K562 (cell line): ENCODE data around the gene CDKL1. TPM values are rescaled to one million over a fixed set of nuclear protein-coding genes. Genes with fewer than 3 reads are reported as not detected.

ENCODE experiments used
- ARID1B ChIP-seq: fragments of 450-650 bp; IDR thresholded peaks from 2 replicates; pipeline ENCODE4 v1.6.1; 2016; ENCODE audit warnings: antibody characterized with exemption, mild to moderate bottlenecking, inconsistent platforms
- CBX1 ChIP-seq: sonication (generic); IDR thresholded peaks from 2 replicates; pipeline ENCODE4 v1.6.1; 2016; ENCODE audit warnings: antibody characterized with exemption, low read depth, mild to moderate bottlenecking
- CXXC5 ChIP-seq: fragments of 250-450 bp; sonication (Bioruptor Pico); IDR thresholded peaks from 2 replicates; pipeline ENCODE4 v1.8.0; 2022; ENCODE audit warnings: inconsistent platforms, mild to moderate bottlenecking, moderate library complexity
- E2F4 ChIP-seq: sonication (generic); formaldehyde crosslinking; IDR thresholded peaks from 2 replicates; pipeline ENCODE4 v1.8.0; 2022; ENCODE audit warnings: mild to moderate bottlenecking, low read depth, missing genetic modification reagents
- E2F5 ChIP-seq: sonication (generic); formaldehyde crosslinking; IDR thresholded peaks from 2 replicates; pipeline ENCODE4 v1.8.0; 2022; ENCODE audit warnings: mild to moderate bottlenecking, missing genetic modification reagents
- EHMT2 ChIP-seq: fragments of 450-650 bp; IDR thresholded peaks from 2 replicates; pipeline ENCODE4 v1.6.1; 2018; ENCODE audit warnings: antibody characterized with exemption
- FOXA1 ChIP-seq: fragments of 450-650 bp; IDR thresholded peaks from 2 replicates; pipeline ENCODE4 v1.6.1; 2016; ENCODE audit warnings: mild to moderate bottlenecking, borderline replicate concordance
- HDGF ChIP-seq: fragments of 450-650 bp; IDR thresholded peaks from 2 replicates; pipeline ENCODE4 v1.6.1; 2016
- LCOR ChIP-seq: sonication (generic); formaldehyde crosslinking; IDR thresholded peaks from 2 replicates; pipeline ENCODE4 v1.8.0; 2022; ENCODE audit warnings: mild to moderate bottlenecking, missing genetic modification reagents
- MAFF ChIP-seq: IDR thresholded peaks from 2 replicates; pipeline ENCODE4 v1.6.1; 2012; ENCODE audit warnings: low read length, improper control_type of control experiment
- NCOA4 ChIP-seq: fragments of 450-650 bp; IDR thresholded peaks from 2 replicates; pipeline ENCODE4 v1.6.1; 2018; ENCODE audit warnings: mild to moderate bottlenecking; ENCODE audit not compliant: partially characterized antibody
- NR2C2 ChIP-seq, 2 experiments: fragments of 200-800 bp in 1 of 2; sonication (Bioruptor generic) in 1 of 2; sonication (generic) in 1 of 2; formaldehyde crosslinking in 1 of 2; IDR thresholded peaks; 2 replicates each; pipeline versions ENCODE4 v1.6.1 to v1.8.0; 2016 to 2022; ENCODE audit warnings: mild to moderate bottlenecking in 1 of 2, missing compliant biosample characterization in 1 of 2, missing genetic modification characterization in 1 of 2, missing genetic modification reagents in 1 of 2
- PATZ1 ChIP-seq: fragments of 250-450 bp; sonication (Bioruptor Pico); IDR thresholded peaks from 2 replicates; pipeline ENCODE4 v1.5.0; 2020; ENCODE audit warnings: mild to moderate bottlenecking, borderline replicate concordance
- RAD21 ChIP-seq, 2 experiments: fragments of 250-450 bp in 1 of 2; fragments of 450-650 bp in 1 of 2; sonication (Bioruptor Pico) in 1 of 2; formaldehyde crosslinking in 1 of 2; IDR thresholded peaks in 1 of 2; conservative IDR thresholded peaks in 1 of 2; 2 replicates each; pipeline versions ENCODE4 v1.4.0 to v1.8.0; 2020 to 2022; ENCODE audit warnings: mild to moderate bottlenecking in 2 of 2, moderate library complexity in 1 of 2
- SMAD4 ChIP-seq: fragments of 250-450 bp; sonication (Bioruptor Pico); conservative IDR thresholded peaks from 2 replicates; pipeline ENCODE4 v1.8.0; 2021; ENCODE audit warnings: inconsistent platforms, mild to moderate bottlenecking, moderate library complexity
- TBP ChIP-seq: optimal IDR thresholded peaks from 2 replicates; pipeline ENCODE3; 2011; ENCODE audit warnings: low read depth, low read length, improper control_type of control experiment
- THRA ChIP-seq: fragments of 450-650 bp; IDR thresholded peaks from 2 replicates; pipeline ENCODE4 v1.6.1; 2017; ENCODE audit warnings: mild to moderate bottlenecking, moderate library complexity
- ZBTB1 ChIP-seq: sonication (generic); formaldehyde crosslinking; IDR thresholded peaks from 2 replicates; pipeline ENCODE4 v1.8.1; 2023; ENCODE audit warnings: missing genetic modification reagents, low read depth, mild to moderate bottlenecking, borderline replicate concordance
- ZFP30 ChIP-seq: fragments of 250-450 bp; sonication (Bioruptor Pico); IDR thresholded peaks from 2 replicates; pipeline ENCODE4 v1.8.0; 2022; ENCODE audit warnings: moderate library complexity, mild to moderate bottlenecking, inconsistent platforms, borderline replicate concordance
- ZNF551 ChIP-seq: fragments of 250-450 bp; sonication (Bioruptor Pico); IDR thresholded peaks from 2 replicates; pipeline ENCODE4 v1.5.0; 2021; ENCODE audit warnings: mild to moderate bottlenecking, moderate library complexity
- ZNF655 ChIP-seq: fragments of 250-450 bp; sonication (Bioruptor Pico); IDR thresholded peaks from 2 replicates; pipeline ENCODE4 v1.5.0; 2021
- polyA plus RNA-seq, 8 experiments: library from polyadenylated mRNA; depleted of rRNA in 4 of 8; stranded (reverse) in 5 of 8; unstranded in 3 of 8; fragments of >200 nt; fragmentation: Nextera tagmentation in 2 of 8; fragmentation: Illumina TruSeq in 1 of 8; extraction: Ambion mirVana in 2 of 8; extraction: Trizol in 1 of 8; gene quantifications; 2 replicates each; pipeline versions ENCODE4 v1.2.1 to v1.2.3, GENCODE V29; 2011 to 2014; ENCODE audit warnings: inconsistent platforms in 1 of 8, missing spikeins in 1 of 8
- total RNA-seq, 7 experiments: library from RNA; depleted of rRNA in 6 of 7; stranded (reverse); fragments of >200 nt in 6 of 7; fragmentation: Illumina TruSeq in 2 of 7; extraction: Trizol in 2 of 7; gene quantifications; 2 replicates each; pipeline versions ENCODE4 v1.2.1 to v1.2.3, GENCODE V29; 2011 to 2021; ENCODE audit warnings: low replicate concordance in 1 of 7

The CDKL1 gene
- total and polyA plus RNA-seq, 9 of the 15 experiments (the other 6 are each of a cell fraction or from before 2014, with no cell fraction given), result 2.3 to 35.0 (median 7.5) TPM

GRCh38 chr14:50347521-50347920, 49.2 kb downstream of the CDKL1 start (continued):
- TF ChIP-seq E2F5, result no peak
- no peak for TF ChIP-seq E2F4 (CRISPR knock-in tag)
- TF ChIP-seq ZFP30 (CRISPR knock-in tag), result no peak
- no peak for TF ChIP-seq ZNF551 (CRISPR knock-in tag)
- no peak for TF ChIP-seq NR2C2 (CRISPR knock-in tag; IDR thresholded peaks at IDR 0.05)
- TF ChIP-seq NR2C2 (tag; IDR thresholded peaks at IDR 0.05), result peak; percentile 47; the same call in 1 of the 2 replicates
- TF ChIP-seq FOXA1, result no peak
- TF ChIP-seq EHMT2, result 0 out of 2 replicates have a peak, but pooled peaks have one; percentile 20
- TF ChIP-seq CBX1, result no peak
- TF ChIP-seq ZNF655 (CRISPR knock-in tag), result no peak
- TF ChIP-seq THRA, result no peak
- TF ChIP-seq SMAD4 (CRISPR knock-in tag), result no peak
- no peak for TF ChIP-seq HDGF
- no peak for TF ChIP-seq LCOR (CRISPR knock-in tag)
- TF ChIP-seq TBP, result no peak
- peak; percentile 40; the same call in 1 of the 2 replicates for TF ChIP-seq ARID1B
- TF ChIP-seq ZBTB1, result no peak
- peak; percentile 93 for TF ChIP-seq MAFF
- TF ChIP-seq NCOA4, result no peak
- TF ChIP-seq CXXC5 (CRISPR knock-in tag), result no peak
- TF ChIP-seq RAD21 (CRISPR knock-in tag; conservative IDR thresholded peaks at IDR 0.05 in 1 of 2, IDR thresholded peaks at IDR 0.05 in 1 of 2), result no peak
- no peak for TF ChIP-seq PATZ1 (CRISPR knock-in tag)
